DND-41 (cell line): Measurements from ENCODE around the gene PTPRD.

Experiments
- EZH2 ChIP-seq: IDR thresholded peaks from 3 replicates; pipeline ENCODE4 v1.6.1; 2012; ENCODE audit warnings: borderline replicate concordance, low read depth, mild to moderate bottlenecking, moderate library complexity, low read length, inconsistent platforms; ENCODE audit not compliant: severe bottlenecking
- TF ChIP-seq, protein P1 (sequence below): IDR thresholded peaks from 2 replicates; pipeline ENCODE4 v1.5.1; 2012; ENCODE audit warnings: borderline replicate concordance, low read length, moderate library complexity, mild to moderate bottlenecking; ENCODE audit not compliant: poor library complexity, severe bottlenecking; ENCODE audit errors: extremely low read depth

- TF ChIP-seq, protein P1, sequence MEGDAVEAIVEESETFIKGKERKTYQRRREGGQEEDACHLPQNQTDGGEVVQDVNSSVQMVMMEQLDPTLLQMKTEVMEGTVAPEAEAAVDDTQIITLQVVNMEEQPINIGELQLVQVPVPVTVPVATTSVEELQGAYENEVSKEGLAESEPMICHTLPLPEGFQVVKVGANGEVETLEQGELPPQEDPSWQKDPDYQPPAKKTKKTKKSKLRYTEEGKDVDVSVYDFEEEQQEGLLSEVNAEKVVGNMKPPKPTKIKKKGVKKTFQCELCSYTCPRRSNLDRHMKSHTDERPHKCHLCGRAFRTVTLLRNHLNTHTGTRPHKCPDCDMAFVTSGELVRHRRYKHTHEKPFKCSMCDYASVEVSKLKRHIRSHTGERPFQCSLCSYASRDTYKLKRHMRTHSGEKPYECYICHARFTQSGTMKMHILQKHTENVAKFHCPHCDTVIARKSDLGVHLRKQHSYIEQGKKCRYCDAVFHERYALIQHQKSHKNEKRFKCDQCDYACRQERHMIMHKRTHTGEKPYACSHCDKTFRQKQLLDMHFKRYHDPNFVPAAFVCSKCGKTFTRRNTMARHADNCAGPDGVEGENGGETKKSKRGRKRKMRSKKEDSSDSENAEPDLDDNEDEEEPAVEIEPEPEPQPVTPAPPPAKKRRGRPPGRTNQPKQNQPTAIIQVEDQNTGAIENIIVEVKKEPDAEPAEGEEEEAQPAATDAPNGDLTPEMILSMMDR: no peak
- no peak for TF ChIP-seq EZH2
These were observed 21.0 kb upstream of the PTPRD start for GRCh38 chr9:10633785-10634184.
